GM20431 (cell line): ENCODE measurements around the gene GALNTL6.

Experiments used
- in situ Hi-C: fragments of 300-500 bp; cut with MseI, MboI; formaldehyde crosslinking; loops from one replicate; pipeline ENCODE4 v1.15.0; 2020; ENCODE audit warnings: low sequenced_read_pairs; ENCODE audit not compliant: unreplicated experiment

The GALNTL6 gene

DNA sequence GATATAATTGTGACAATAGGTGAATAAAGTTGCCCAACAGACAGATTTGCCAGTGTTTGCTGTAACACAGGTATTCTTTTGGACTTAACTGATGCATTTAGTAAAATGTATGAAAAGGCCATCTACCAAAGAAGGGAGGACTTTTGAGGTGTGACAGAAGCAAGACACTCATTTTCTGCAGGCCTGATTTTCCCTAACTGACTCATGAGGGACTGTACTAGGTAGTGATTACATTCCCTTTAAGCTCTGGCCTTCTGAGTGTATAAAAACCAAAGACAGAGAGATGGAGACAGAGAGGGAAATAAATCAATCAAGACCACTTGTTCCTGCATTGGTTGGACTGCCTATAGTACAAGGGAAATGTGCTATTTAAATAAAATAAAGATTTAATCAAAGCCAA lies 1204.6 kb downstream of the GALNTL6 start:
- in situ Hi-C loops, result loop anchor here (25.0 kb wide), 1 partner anchor 394 kb away; no protein-coding TSS in a partner anchor

DNA sequence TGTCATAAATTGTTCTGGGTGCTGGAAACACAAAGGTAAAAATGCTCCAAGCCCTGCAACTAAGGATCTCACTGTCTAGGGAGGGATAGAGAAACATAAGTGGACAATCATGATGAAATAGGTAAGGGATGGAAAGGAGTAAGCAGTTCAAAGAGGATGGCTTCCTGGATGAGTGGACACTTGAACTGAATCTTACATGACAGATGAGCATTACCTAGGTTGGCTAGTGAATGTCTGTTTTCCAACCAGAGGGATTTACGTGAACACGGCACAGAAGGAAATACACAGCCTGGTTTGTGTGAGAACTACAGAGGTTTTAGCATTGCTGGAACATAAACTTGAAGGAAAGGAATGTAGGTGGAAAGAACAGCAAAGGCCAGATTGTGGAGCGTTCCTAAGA lies 1205.2 kb downstream of the GALNTL6 start:
- in situ Hi-C loops, result loop anchor here (25.0 kb wide), 1 partner anchor 394 kb away; no protein-coding TSS in a partner anchor

DNA sequence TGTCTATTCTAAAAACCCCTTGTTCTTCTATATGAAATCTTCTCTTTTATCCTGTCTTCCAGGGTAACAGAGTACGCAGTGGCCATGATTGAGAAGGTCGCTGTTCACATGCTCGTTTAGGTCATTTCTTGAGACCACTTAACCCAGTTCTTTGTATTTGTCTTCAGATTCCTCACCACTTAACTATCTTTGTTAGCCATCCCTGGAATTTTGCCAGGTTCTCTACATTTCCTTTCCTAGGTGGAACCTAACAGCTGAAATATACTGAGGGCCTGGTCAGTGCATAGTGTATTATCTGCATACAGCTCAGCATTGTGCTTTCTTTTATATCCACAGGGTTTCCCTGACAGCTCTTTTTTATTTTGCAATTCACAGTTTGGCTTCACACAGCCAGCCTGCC lies 1206.5 kb downstream of the GALNTL6 start:
- in situ Hi-C loops, result loop anchor here (10.0 to 25.0 kb wide), 2 partner anchors 235 to 393 kb away; no protein-coding TSS in a partner anchor

DNA sequence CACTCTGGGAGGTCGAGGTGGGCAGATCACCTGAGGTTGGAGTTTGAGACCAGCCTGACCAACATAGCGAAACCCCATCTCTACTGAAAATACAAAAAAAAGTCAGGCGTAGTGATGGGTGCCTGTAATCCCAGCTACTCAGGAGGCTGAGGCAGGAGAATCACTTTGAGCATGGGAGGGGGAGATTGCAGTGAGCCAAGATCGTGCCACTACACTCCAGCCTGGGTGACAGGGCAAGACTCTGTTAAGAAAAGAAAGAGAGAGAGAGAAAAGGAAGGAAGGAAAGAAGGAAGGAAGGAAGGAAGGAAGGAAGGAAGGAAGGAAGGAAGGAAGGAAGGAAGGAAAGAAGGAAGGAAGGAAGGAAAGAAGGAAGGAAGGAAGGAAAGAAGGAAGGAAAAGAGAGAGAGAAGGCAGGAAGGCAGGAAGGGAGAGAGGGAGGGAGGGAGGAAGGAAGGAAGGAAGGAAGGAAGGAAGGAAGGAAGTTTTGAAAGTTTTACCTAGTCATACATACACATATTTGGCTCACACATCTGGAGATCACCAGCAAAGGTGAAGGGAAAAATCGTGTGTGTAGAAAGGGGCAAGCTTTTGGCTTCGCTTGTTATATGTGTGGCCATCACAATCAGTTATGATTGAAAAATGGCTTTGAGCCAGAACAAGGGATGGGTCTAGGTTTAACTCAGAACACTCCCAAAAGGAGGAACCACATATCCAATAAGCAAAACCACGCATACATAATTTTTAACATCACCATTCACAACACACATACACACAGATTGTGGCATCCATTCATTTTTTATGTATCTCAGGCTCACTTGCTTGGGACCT lies 1208.8 kb downstream of the GALNTL6 start:
- in situ Hi-C loops, result loop anchor here (10.0 to 25.0 kb wide), 2 partner anchors 233 to 390 kb away; no protein-coding TSS in a partner anchor

DNA sequence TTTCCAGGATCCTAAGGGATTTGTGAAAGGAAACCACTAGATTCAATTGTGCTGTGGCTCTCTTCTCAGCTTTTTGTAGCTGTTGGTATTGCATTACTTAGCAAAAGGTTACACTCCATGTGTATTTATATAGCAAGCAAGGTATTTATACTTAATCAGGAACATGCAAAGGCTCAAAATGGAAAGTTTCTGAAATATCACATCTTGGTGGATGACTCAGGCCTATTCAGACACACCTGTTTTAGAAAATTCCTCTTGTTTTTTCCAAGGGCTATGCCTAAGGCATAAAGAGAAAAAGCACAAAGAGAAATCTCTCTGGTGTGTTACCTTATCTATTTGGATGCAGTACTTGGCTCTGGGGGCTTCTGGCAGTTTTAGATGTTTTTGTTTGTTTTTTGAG lies 1211.0 kb downstream of the GALNTL6 start:
- in situ Hi-C loops, result loop anchor here (10.0 to 25.0 kb wide), 2 partner anchors 231 to 388 kb away; no protein-coding TSS in a partner anchor

DNA sequence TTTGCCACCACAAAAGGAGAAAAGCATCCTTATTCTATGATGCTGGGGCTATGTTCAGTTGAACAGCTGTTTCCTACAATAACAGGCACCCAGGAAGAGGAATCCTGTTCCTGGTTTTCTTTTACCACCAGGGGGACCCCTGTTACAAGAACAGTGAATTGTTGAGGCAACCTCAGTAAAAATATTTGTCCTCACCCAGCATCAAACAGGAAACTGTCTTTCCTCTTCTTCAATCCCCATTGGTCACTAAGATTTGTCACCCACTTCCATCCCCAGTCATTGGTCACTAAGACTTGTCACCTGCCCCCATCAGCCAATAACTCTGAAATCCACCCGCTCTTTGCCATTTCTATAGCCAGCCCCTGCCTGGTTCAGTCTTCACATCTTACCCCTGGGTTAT lies 1211.9 kb downstream of the GALNTL6 start:
- in situ Hi-C loops, result loop anchor here (10.0 to 25.0 kb wide), 2 partner anchors 137 to 230 kb away; partner anchors contain the start of gene GALNT7

DNA sequence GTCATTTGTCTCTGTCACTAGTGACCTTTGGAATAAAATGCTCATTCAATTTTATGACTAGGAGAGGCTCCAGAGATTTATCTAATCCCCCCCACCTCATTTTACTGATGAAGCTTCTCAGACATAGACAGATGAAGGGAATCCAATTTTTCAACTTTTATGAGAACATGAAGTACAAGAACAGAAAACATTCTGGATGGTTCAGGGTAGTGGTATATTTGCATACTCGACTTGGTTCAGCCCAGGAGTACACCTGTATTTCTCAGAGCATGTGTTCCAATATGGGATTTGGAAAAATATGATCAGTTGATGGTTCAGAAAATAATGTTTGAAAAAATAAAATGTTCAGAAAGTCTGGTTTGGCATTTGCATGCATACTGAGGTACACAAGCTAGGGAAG lies 1224.0 kb downstream of the GALNTL6 start:
- in situ Hi-C loops, result loop anchor here (25.0 kb wide), 1 partner anchor 125 kb away; the partner anchor contains the start of gene GALNT7

DNA sequence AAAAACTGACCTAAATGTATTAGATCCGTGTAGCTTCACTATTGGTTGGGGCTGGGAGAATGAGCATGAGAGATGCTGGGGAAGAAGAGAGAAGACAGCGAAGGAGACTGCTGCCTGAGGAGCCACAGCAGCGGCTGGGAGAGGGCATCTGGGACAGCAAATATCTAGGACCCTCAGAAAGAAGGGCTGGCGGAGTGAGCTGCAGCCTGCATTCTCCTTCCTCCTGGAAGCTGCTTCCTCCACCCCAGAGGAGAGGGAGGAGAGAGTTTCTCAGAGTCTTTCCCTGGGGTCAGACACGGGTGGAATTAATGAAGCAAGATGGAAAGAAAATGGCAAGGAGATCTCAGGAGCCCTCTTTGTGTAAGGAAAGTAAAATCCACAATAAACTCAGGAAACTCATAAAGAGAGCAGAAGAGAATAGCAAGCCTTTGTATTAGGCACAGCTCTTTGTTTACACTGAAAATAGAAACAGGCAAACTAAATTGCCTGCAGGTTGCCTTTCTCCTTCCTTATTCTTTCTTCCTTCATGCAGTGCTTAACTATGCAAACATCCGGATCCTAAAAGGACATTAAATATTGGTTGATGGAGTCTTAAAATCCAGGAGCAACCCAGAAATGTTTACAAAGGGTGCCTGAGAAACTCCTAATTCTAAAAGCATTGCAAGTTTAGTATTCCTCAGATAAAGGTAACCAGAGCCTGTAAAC lies 1225.1 kb downstream of the GALNTL6 start:
- in situ Hi-C loops, result loop anchor here (25.0 kb wide), 1 partner anchor 124 kb away; the partner anchor contains the start of gene GALNT7

DNA sequence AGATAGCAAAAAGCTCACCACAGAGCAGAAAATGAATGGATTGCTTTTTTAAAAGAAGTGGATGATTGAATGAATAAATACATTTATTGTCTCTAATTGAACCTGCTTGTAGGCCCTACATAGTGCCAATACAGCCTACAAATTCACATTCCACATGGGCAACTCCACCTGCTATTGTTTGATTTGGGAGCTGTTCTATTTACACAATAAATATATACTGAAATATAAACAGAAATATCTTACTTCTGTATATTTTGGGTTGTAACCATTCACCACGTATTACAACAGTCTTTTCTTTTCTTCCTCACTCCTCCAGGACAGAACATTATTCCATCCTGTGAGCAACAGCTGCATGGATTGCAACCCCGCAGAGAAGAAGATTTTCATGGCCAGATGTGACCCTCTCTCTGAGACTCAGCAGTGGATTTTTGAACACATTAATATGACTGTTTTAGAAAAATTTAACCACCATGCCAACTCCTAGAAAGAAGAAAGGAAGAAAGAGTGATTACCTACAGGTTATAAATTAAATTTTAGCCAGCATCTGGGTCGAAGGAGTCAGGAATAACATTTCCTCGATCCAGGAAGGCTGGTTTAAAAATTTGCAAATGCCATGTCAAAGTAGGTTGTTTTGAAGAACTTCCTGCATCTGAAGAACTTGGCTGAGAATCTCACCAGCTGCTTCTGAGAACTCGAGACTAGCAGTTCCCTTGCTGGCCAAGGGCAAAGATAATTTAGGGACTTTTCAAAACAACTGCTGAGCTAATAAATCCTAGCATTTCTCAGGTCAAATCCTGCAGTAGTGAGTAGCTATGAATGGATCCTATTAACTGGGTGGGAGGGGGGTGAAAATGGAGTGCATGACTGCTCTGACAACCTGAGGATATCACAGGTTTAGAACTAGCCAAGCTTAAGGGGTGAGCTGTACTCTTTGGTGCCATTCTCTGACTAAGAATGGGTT lies 1226.7 kb downstream of the GALNTL6 start:
- in situ Hi-C loops, result loop anchor here (25.0 kb wide), 1 partner anchor 122 kb away; the partner anchor contains the start of gene GALNT7

DNA sequence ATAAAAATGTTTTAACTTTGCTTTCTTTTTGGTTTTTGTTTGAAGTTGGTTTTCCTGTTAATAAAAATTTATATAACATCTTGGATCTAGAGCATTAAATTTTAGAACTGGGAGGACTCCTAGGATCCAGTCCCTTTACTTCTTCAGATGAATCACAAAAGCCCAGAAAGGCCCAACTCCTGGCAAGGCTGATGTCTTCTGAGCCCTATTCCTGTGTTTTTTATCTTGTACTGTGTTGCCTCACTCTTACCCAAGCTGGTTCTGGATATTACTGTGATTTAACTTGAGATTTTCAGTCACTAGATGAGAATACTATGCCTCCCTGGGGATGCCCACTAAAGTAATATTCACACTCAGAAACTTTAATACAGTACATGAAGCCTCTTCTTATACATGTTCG lies 1228.3 kb downstream of the GALNTL6 start:
- in situ Hi-C loops, result loop anchor here (25.0 kb wide), 1 partner anchor 121 kb away; the partner anchor contains the start of gene GALNT7

DNA sequence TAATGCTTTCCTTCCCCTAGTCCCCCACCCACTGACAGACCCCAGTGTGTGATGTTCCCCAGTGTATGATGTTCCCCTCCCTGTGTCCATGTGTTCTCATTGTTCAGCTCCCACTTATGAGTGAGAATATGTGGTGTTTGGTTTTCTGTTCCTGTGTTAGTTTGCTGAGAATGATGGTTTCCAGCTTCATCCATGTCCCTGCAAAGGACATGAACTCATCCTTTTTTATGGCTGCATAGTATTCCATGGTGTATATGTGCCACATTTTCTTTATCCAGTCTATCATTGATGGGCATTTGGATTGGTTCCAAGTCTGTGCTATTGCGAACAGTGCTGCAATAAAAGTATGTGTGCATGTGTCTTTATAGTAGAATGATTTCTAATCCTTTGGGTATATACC lies 1228.9 kb downstream of the GALNTL6 start:
- in situ Hi-C loops, result loop anchor here (25.0 kb wide), 1 partner anchor 120 kb away; the partner anchor contains the start of gene GALNT7

DNA sequence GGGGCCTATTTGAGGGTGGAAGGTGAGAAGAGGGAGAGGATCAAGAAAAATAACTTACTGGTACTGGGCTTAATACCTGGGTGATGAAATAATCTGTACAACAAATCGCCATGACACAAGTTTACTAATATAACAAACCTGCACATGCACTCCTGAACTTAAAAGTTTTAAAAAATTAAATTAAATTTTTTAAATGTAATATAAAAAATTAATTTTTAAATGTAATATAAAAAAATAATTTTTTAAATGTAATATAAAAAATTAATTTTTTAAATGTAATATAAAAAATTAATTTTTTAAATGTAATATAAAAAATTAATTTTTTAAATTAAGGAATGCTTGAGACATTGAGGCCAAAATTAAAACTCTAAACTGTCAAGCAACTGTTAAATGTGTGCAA lies 1231.1 kb downstream of the GALNTL6 start:
- in situ Hi-C loops, result loop anchor here (25.0 kb wide), 1 partner anchor 118 kb away; the partner anchor contains the start of gene GALNT7

DNA sequence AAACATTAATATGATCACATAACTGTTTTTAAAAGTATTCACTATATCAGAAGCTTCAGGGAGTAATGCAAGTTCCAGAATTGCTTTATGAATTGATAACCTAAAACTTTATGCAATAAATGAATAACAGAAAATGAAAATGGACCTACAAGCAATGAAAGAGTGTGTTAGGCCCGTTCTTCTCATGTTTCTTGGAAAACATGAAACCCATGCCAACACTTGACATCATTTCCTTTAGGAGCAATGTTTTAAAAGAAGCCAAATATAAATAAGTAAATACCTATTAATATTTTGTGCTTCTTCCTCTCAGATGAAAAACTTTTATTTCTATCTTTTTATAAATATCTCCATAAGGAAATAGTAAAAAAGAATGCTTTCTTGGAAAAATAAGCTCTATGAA lies 1232.4 kb downstream of the GALNTL6 start:
- in situ Hi-C loops, result loop anchor here (25.0 kb wide), 1 partner anchor 117 kb away; the partner anchor contains the start of gene GALNT7

DNA sequence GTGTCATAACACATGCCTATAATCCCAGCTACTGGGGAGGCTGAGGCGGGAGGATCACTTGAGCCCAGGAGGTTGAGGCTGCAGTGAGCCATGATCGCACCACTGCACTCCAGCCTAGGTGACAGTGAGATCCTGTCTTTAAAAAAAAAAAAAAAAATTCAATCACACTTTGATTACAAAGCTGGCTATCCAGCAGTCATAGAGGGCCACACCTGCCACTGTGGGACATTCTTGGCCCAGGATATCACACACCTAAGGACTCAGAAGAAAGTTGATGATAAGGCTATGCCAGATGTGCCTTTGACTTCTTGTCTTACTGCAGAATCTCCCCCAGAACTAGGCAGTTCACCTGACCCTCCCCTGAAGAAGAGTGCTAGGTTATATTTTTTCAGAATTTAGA lies 1232.9 kb downstream of the GALNTL6 start:
- in situ Hi-C loops, result loop anchor here (25.0 kb wide), 1 partner anchor 116 kb away; the partner anchor contains the start of gene GALNT7

DNA sequence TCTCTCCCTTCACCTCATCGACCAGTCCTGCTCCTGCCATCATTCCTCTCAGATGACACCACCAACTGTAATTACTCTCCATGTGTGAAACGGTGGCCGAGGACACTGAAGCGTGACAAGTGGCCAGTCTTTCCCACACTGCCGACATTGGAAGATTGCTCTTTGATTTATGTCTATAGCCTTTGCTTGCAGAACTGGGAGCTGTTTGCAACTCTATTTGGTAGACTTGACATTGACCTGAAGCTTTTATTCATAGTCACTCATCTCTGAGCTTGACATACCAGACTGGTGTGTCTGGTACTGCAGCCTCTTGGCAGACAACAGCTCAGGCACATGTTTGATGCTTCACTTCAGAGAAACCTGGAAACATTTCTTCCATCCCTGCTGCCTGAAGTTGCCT lies 1233.6 kb downstream of the GALNTL6 start:
- in situ Hi-C loops, result loop anchor here (25.0 kb wide), 1 partner anchor 115 kb away; the partner anchor contains the start of gene GALNT7

DNA sequence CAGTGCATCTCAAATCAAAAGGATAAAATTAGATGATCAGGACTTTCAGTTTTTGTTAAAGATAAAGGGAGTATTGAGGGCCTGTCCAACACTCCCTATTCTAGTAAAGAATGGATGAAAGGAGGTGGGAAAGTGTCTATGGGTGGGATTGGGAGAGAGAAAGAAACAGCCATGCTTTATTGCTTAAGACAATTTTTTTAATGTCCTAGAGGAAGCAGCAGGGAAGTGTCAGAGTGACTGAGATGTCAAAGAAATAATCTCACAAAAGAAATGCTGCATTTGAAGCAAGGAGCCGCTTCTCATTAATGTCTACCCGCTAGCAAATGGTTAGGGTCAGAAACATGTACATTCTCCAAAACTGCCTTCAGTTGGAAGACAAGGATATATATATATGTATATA lies 1238.0 kb downstream of the GALNTL6 start:
- in situ Hi-C loops, result no loop called here

DNA sequence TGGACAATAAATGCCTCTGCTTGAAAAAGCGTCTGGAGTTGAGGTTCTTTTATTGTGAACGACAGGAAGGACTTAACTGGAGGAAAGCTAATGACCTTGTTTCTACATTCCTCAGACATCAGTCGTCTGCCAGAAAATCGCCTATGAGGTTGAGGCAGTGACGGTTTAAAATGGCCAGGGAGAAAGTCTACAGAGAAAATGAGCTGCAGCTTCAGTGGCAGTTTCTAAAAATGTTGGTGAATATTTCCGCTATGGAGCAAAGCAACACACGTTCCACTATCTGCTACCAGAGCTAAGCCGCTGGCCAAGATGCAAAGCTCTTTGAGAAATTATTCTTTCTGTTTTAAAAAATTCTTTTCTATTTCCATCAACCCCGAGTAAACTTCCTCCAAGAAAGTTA lies 1238.5 kb downstream of the GALNTL6 start:
- in situ Hi-C loops, result no loop called here

DNA sequence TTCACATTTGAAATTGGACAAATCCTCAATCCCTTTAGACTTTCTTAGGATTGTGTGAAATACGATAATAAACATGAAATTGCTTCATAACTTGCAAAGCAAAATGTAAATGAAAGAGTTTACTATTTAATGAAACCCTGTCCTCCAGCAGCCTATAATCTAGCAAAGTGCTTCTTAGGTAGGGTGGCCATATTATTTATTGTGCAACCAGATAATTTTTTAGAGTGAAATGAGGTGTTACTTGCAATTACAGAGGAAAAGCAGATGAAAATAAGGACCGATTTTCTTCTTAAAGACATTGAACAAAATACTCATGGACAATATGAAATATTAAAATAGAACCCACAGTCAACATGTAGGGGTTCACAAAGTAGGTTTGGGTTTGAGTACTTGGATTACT lies 1239.2 kb downstream of the GALNTL6 start:
- in situ Hi-C loops, result no loop called here

DNA sequence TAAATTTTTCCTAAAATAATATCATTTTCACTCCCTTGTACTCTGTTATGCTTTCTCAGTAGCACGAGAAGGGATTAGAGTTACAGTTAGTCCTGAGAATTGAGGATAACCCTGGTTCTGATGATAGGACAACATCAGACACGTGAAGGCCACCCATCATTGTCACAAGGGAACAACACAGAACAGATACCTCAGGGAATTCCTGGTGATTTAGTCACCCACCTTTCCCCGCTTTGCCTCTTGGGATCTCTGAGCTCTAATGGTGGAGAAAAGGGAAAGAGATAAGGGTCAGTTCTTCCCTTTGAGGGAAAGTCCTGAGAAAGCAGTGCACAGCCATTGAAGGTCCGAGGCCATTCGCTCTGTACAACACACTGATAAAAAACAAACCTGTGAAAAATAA lies 1243.1 kb downstream of the GALNTL6 start:
- in situ Hi-C loops, result no loop called here
